GM10248 (cell line): ENCODE measurements around the gene SYT17.

ENCODE experiments used
- CTCF ChIA-PET: fragments of 300-600 bp; sonication (Branson Sonifier 250); formaldehyde crosslinking; extraction: SDS; loops from one replicate; lab custom pipeline; 2021; ENCODE audit warnings: antibody characterized with exemption; lab: Yijun Ruan, JAX
- POLR2A ChIA-PET: fragments of 350-650 bp; sonication (Branson Sonifier 250); formaldehyde crosslinking; extraction: SDS; loops from one replicate; lab custom pipeline; 2020; ENCODE audit warnings: antibody characterized with exemption; lab: Yijun Ruan, JAX
- DNase-seq: peaks from one replicate; pipeline ENCODE4 v3.0.0; 2012; ENCODE audit errors: extremely low spot score
- TF ChIP-seq, protein P1 (sequence below): IDR thresholded peaks from 2 replicates; pipeline ENCODE4 v1.5.1; 2012; ENCODE audit warnings: mild to moderate bottlenecking, low read depth; ENCODE audit errors: extremely low read depth, missing control alignments, control extremely low read depth

The SYT17 gene

DNA sequence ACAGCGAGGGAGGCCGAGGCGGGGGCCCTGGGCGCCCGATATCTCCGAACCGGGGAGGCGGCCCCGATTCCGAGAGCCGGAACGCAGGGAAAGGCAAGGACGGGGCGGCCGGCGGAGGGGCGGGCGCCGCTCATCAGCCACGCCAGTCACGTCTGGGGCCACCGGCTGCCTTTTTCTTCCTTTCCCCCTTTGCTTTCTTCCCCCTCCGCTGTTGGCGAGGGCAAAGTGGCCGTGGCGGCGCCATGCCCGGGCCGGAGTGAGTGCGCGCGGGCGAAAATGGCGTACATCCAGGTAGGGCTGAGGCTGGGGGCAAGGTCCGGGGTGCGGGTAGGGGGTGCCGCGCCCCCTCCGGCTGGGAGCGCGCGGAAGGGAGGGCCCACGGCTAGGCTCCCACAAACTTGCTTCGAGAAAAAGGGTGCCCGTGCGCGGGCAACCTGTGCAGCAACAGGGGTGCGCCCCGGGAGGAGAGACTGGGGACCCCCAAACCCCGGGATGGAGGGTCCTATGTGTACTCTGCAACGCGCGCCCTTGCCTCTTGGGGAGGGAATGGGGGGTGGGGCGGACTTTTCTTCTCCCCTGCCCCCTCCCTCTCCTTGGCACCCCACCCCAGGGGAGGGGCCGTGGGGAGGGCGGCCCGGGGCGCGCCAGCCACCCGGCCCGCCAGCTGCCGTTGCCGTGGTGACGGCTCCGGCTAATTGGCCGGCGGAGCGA lies 486 bp downstream of the SYT17 start:
- DNase-seq, result peak; percentile 47
- TF ChIP-seq, protein P1, sequence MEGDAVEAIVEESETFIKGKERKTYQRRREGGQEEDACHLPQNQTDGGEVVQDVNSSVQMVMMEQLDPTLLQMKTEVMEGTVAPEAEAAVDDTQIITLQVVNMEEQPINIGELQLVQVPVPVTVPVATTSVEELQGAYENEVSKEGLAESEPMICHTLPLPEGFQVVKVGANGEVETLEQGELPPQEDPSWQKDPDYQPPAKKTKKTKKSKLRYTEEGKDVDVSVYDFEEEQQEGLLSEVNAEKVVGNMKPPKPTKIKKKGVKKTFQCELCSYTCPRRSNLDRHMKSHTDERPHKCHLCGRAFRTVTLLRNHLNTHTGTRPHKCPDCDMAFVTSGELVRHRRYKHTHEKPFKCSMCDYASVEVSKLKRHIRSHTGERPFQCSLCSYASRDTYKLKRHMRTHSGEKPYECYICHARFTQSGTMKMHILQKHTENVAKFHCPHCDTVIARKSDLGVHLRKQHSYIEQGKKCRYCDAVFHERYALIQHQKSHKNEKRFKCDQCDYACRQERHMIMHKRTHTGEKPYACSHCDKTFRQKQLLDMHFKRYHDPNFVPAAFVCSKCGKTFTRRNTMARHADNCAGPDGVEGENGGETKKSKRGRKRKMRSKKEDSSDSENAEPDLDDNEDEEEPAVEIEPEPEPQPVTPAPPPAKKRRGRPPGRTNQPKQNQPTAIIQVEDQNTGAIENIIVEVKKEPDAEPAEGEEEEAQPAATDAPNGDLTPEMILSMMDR, result no peak
- CTCF ChIA-PET, result interaction anchor here (1.4 to 2.8 kb wide), 2 partner anchors 11 to 207 kb away, joined by 3 to 16 read pairs; no protein-coding TSS in a partner anchor
- POLR2A ChIA-PET, result no interaction called here

DNA sequence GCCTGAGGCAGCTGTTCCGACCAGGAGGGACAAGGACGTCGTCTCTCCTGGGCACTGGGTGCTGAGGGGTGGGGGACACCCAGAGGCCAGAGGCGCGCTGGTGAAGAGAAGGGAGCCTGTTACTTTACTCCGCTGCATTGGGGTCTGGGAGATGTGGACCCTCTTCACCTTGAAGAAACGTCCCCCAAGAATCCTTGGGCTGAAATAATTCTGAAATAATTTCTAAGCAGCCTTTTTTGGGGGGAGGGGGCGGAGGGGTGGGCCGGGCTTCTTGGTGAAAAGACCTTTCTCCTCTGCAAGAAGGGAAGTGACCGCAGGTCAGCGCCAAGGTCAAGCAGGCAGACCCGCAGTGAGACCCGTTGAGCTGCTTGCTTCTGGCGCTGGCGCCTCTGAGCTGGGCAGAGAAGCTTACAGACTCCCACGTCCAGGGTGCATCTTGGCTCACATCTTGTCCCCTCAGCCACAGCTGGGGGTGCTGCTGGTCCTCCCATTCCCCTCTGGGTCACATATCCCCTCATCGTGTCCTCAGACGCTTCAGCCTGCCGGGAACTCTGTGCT lies 1.1 kb downstream of the SYT17 start:
- CTCF ChIA-PET, result interaction anchor here (1.4 to 2.8 kb wide), 2 partner anchors 11 to 207 kb away, joined by 3 to 16 read pairs; no protein-coding TSS in a partner anchor
- POLR2A ChIA-PET, result interaction anchor here (0.6 kb wide), 1 partner anchor 8 kb away, joined by 3 read pairs; no protein-coding TSS in a partner anchor
- TF ChIP-seq, protein P1, result no peak
- DNase-seq, result no peak

DNA sequence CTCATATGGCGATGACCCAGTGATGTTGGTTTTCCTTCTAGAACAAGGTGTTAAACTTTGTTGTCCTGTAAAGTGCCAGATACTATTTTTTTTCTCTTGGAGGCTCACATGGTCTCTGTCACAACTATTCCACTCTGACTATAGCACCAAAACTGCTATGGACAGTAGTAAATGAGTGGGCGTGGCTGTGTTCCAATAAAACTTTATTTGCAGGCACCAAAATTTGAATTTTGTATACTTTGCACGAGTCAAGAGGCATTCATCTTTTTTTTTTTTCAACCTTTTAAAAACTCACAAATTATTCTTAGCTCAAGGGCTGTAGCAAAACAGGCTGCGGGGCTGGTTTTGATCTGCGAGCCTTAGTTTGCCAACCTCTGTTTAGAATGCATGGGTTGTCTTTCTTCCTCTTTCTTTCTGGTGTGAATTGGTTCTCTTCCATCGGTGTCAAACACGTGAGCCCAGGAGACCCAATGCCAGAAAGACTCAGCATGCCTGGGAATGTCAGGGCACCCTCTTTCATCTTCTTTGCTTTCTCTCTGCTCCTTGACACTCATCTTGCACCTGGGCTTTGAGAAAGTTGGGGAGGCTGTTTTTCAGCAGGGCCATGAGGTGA lies 2.1 kb downstream of the SYT17 start:
- DNase-seq, result no peak
- TF ChIP-seq, protein P1, result no peak
- CTCF ChIA-PET, result interaction anchor here (1.4 to 2.8 kb wide), 2 partner anchors 10 to 206 kb away, joined by 3 to 16 read pairs; no protein-coding TSS in a partner anchor
- POLR2A ChIA-PET, result interaction anchor here (0.6 kb wide), 1 partner anchor 9 kb away, joined by 3 read pairs; no protein-coding TSS in a partner anchor

DNA sequence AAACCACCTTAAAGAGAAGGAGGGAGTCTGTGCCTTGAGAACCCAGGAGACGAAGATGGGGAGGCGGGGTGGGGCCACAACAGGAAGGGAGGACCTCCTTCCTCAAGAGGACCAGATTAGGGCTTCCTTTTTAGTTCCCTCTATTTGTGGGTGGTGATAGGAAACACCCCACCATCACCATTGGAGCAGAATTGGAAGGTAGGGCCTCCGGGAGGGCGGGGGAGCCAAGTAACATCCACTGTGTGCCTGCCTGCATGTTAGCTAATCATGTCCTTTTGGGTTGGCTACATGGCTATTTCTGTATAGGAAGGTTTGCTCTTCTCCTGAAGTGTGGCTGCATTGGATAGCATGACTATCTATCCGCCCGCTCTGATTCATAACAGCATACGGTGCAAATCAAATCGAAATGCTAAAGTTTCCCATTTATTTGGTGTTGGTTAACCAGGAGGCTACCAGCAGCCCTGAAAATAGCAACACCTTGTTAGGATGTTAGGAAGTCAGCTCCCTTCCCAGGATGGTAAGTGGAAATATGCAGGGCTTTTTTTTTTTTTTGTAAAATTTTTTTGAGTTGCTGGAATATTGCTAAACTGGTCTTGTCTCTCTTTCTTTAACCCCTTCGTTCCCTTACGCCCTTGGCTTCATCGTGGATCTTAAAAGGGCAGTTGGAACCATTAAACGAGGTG lies 4.2 kb downstream of the SYT17 start:
- CTCF ChIA-PET, result no interaction called here
- no peak for DNase-seq
- TF ChIP-seq, protein P1, result no peak
- POLR2A ChIA-PET, result no interaction called here

DNA sequence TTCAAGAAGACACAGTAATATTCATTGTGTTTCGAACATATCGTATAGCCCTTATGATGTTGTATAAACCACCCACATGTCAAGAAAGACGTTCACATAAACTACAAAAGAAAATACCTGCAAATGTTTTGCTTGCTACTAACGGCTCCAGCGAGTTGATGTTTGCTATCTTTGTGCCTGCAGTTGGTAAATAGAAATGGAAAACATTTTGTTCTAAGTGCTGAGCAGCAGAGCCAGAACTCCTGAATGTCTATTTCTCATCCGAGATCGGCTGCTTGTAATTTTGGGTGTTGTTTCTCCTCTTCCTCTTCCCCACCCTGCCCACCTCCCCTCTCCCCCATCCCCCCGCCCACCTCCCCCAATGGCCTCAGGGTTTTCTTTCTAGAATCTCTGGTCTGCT lies 5.0 kb downstream of the SYT17 start:
- POLR2A ChIA-PET, result no interaction called here
- TF ChIP-seq, protein P1, result no peak
- DNase-seq, result no peak
- CTCF ChIA-PET, result interaction anchor here (1.4 to 1.6 kb wide), 2 partner anchors 86 to 202 kb away, joined by 3 to 4 read pairs; no protein-coding TSS in a partner anchor
